WERI-Rb-1 (cell line): ENCODE data around the gene TEX9.
"Not testable (repeated sequence)": the region's sequence is repeated elsewhere in the genome, so short reads cannot be mapped to it uniquely, and the experiment has no call there.

Experiments
- DNase-seq: peaks from one replicate; pipeline ENCODE4 v3.0.0-alpha.2; 2020
- H3K27ac ChIP-seq: fragments of 250-450 bp; sonication (Bioruptor Pico); 2 replicates; pipeline ENCODE4 v1.5.1; 2020; ENCODE audit warnings: mild to moderate bottlenecking, moderate library complexity
- H3K27me3 ChIP-seq: fragments of 250-450 bp; sonication (Bioruptor Pico); 2 replicates; pipeline ENCODE4 v1.5.1; 2021; ENCODE audit warnings: mild to moderate bottlenecking, low read depth, moderate library complexity; ENCODE audit not compliant: insufficient read depth, severe bottlenecking
- H3K36me3 ChIP-seq: fragments of 250-450 bp; sonication (Bioruptor Pico); 2 replicates; pipeline ENCODE4 v1.5.1; 2020; ENCODE audit warnings: mild to moderate bottlenecking, moderate library complexity
- H3K4me3 ChIP-seq: 2 replicates; pipeline ENCODE4 v1.5.1; 2011; ENCODE audit warnings: low read depth, mild to moderate bottlenecking, control low read depth, low read length
- H3K9me3 ChIP-seq: fragments of 250-450 bp; sonication (Bioruptor Pico); 2 replicates; pipeline ENCODE4 v1.5.1; 2021; ENCODE audit warnings: mild to moderate bottlenecking, moderate library complexity; ENCODE audit not compliant: severe bottlenecking
- CTCF ChIP-seq: IDR thresholded peaks from 2 replicates; pipeline ENCODE4 v1.5.1; 2011; ENCODE audit warnings: low read depth, mild to moderate bottlenecking, control low read depth, inconsistent platforms, low read length

Gene TEX9

GRCh38 chr15:56365075-56365711 lies at the start of gene TEX9:
TSS of gene TEX9 (plus strand) at chr15:56365426. CDS start at chr15:56365451, 25 bp downstream.
- Histone ChIP-seq H3K27ac (peak within 1 kb of the TSS; percentile 71), H3K4me3 (peak within 1 kb of the TSS; percentile 68), H3K27me3 (no peaks in the 10 kb centered on the region), H3K36me3 (no peaks in the 10 kb centered on the region), H3K9me3 (no peaks in the 10 kb centered on the region)
- TF ChIP-seq CTCF, result no peak
- DNase-seq, result peak; percentile 90

- not testable (repeated sequence) for H3K27me3 ChIP-seq, H3K27ac ChIP-seq, DNase-seq, H3K4me3 ChIP-seq, H3K36me3 ChIP-seq, H3K9me3 ChIP-seq
These were observed 48.7 kb upstream of the TEX9 start for GRCh38 chr15:56316561-56316960.

- H3K4me3 ChIP-seq, result no peak overlapping the region
- H3K27me3 ChIP-seq, result no peaks in the 10 kb centered on the region
- H3K27ac ChIP-seq, result no peak overlapping the region
- no peak for TF ChIP-seq CTCF
- H3K36me3 ChIP-seq, result no peaks in the 10 kb centered on the region
- H3K9me3 ChIP-seq, result no peaks in the 10 kb centered on the region
- no peak for DNase-seq
These were observed 44.9 kb upstream of the TEX9 start for GRCh38 chr15:56320316-56320715.

GRCh38 chr15:56320861-56321260 lies 44.4 kb upstream of the TEX9 start:
- H3K27me3 ChIP-seq, result no peaks in the 10 kb centered on the region
- no peak overlapping the region for H3K4me3 ChIP-seq
- TF ChIP-seq CTCF, result no peak
- H3K9me3 ChIP-seq, result no peaks in the 10 kb centered on the region
- no peaks in the 10 kb centered on the region for H3K36me3 ChIP-seq
- H3K27ac ChIP-seq, result no peak overlapping the region
- DNase-seq, result no peak

- Histone ChIP-seq H3K27ac (no peak overlapping the region), H3K4me3 (no peak overlapping the region), H3K9me3 (no peaks in the 10 kb centered on the region), H3K27me3 (no peaks in the 10 kb centered on the region), H3K36me3 (no peaks in the 10 kb centered on the region)
- DNase-seq, result no peak
- no peak for TF ChIP-seq CTCF
These were observed 42.8 kb upstream of the TEX9 start for GRCh38 chr15:56322444-56322843.

GRCh38 chr15:56323435-56323834 lies 41.8 kb upstream of the TEX9 start:
- H3K36me3 ChIP-seq, result no peaks in the 10 kb centered on the region
- DNase-seq, result no peak
- no peak for TF ChIP-seq CTCF
- no peaks in the 10 kb centered on the region for H3K27me3 ChIP-seq
- H3K27ac ChIP-seq, result no peak overlapping the region
- H3K9me3 ChIP-seq, result no peaks in the 10 kb centered on the region
- H3K4me3 ChIP-seq, result no peak overlapping the region
